Neural progenitor cell (in vitro differentiated cells): ENCODE measurements around the gene GNG12. TPM values are rescaled to one million over a fixed set of nuclear protein-coding genes. Genes with fewer than 3 reads are reported as not detected.

ENCODE experiments used
- DNase-seq: peaks from one replicate; pipeline ENCODE4 v3.0.0-alpha.2; 2016; ENCODE audit warnings: low spot score
- H2AFZ ChIP-seq: fragments of 200-600 bp; sonication (generic); replicated peaks from 2 replicates; pipeline ENCODE4 v1.6.1; 2016; ENCODE audit warnings: antibody characterized with exemption
- H3F3A ChIP-seq: fragments of 200-600 bp; sonication (generic); 2 replicates; pipeline ENCODE4 v1.6.1; 2016; ENCODE audit warnings: antibody characterized with exemption, low read depth
- H3K27ac ChIP-seq: fragments of 200-600 bp; sonication (generic); 2 replicates; pipeline ENCODE4 v1.5.1; 2016; ENCODE audit warnings: mild to moderate bottlenecking
- H3K27me3 ChIP-seq: fragments of 200-600 bp; sonication (generic); 2 replicates; pipeline ENCODE4 v1.6.1; 2016; ENCODE audit warnings: mild to moderate bottlenecking, moderate library complexity
- H3K36me3 ChIP-seq: fragments of 200-600 bp; sonication (generic); 2 replicates; pipeline ENCODE4 v1.5.1; 2016
- H3K4me1 ChIP-seq: fragments of 200-600 bp; sonication (generic); 2 replicates; pipeline ENCODE4 v1.6.1; 2016; ENCODE audit warnings: mixed run types
- H3K4me2 ChIP-seq: fragments of 200-600 bp; sonication (generic); 2 replicates; pipeline ENCODE4 v1.6.1; 2016
- H3K4me3 ChIP-seq: fragments of 200-600 bp; sonication (generic); 2 replicates; pipeline ENCODE4 v1.5.1; 2016
- H3K79me2 ChIP-seq: fragments of 200-600 bp; sonication (generic); 2 replicates; pipeline ENCODE4 v1.6.1; 2016; ENCODE audit warnings: low read depth
- H3K9ac ChIP-seq: fragments of 200-600 bp; sonication (generic); 2 replicates; pipeline ENCODE4 v1.6.1; 2016
- H3K9me3 ChIP-seq: fragments of 200-600 bp; sonication (generic); 2 replicates; pipeline ENCODE4 v1.5.1; 2016; ENCODE audit warnings: low read depth
- H4K20me1 ChIP-seq: fragments of 200-600 bp; sonication (generic); 2 replicates; pipeline ENCODE4 v1.6.1; 2016; ENCODE audit warnings: low read depth
- H3K27ac Mint-ChIP-seq: 3 replicates; pipeline ENCODE4 v1.8.0; 2021; ENCODE audit warnings: mixed read lengths
- H3K27me3 Mint-ChIP-seq: 2 replicates; pipeline ENCODE4 v1.8.0; 2022; ENCODE audit warnings: low read depth, mild to moderate bottlenecking, inconsistent platforms, moderate library complexity, mixed read lengths; ENCODE audit not compliant: insufficient read depth
- H3K36me3 Mint-ChIP-seq: 3 replicates; pipeline ENCODE4 v1.8.0; 2021; ENCODE audit warnings: mixed read lengths
- H3K4me1 Mint-ChIP-seq: 3 replicates; pipeline ENCODE4 v1.8.0; 2021; ENCODE audit warnings: mixed read lengths
- H3K4me3 Mint-ChIP-seq: 3 replicates; pipeline ENCODE4 v1.8.0; 2021; ENCODE audit warnings: mild to moderate bottlenecking, moderate library complexity, mixed read lengths
- H3K9me3 Mint-ChIP-seq: 3 replicates; pipeline ENCODE4 v1.8.0; 2020; ENCODE audit warnings: mixed read lengths
- EZH2 ChIP-seq: fragments of 200-600 bp; sonication (generic); IDR thresholded peaks from 2 replicates; pipeline ENCODE4 v1.6.1; 2017; ENCODE audit warnings: antibody characterized with exemption, mild to moderate bottlenecking, moderate library complexity
- EZH2phosphoT487 ChIP-seq: fragments of 200-600 bp; sonication (generic); IDR thresholded peaks from 2 replicates; pipeline ENCODE4 v1.6.1; 2017; ENCODE audit warnings: antibody characterized with exemption
- total RNA-seq: library from RNA; depleted of rRNA; stranded (reverse); fragments of >200 nt; gene quantifications from 2 replicates; pipeline ENCODE4 v1.2.3, GENCODE V29; 2015; ENCODE audit warnings: low replicate concordance
- TF ChIP-seq, protein P1 (sequence below): fragments of 200-600 bp; sonication (generic); IDR thresholded peaks from 2 replicates; pipeline ENCODE4 v1.5.1; 2017; ENCODE audit warnings: antibody characterized with exemption, mild to moderate bottlenecking

The GNG12 gene
- total RNA-seq, 1 donor from 2014 or later = 44.5 TPM

DNA sequence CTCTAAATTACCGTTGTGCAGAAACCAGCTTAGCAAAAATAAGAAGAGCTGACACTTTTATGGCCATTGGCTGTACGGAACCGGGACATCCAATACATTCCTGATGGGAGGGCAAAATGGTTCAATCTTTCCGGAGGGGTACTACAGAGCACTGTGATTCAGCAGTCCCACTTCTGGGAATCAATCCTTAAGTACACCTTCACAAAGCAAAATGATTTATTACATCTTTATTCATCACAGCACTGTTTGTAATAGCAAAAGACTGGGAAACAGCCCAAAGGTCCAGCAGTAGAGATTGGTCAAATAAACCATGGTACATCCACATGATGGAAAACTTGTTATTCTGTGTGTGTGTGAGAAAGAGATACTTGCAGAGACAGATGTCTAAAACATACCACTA is 9.7 kb downstream of the GNG12 start:
- H3K27me3 Mint-ChIP-seq = peaks cover 9% of the 10 kb centered on the region
- TF ChIP-seq EZH2 = no peak
- TF ChIP-seq EZH2phosphoT487 = no peak
- TF ChIP-seq, protein P1, sequence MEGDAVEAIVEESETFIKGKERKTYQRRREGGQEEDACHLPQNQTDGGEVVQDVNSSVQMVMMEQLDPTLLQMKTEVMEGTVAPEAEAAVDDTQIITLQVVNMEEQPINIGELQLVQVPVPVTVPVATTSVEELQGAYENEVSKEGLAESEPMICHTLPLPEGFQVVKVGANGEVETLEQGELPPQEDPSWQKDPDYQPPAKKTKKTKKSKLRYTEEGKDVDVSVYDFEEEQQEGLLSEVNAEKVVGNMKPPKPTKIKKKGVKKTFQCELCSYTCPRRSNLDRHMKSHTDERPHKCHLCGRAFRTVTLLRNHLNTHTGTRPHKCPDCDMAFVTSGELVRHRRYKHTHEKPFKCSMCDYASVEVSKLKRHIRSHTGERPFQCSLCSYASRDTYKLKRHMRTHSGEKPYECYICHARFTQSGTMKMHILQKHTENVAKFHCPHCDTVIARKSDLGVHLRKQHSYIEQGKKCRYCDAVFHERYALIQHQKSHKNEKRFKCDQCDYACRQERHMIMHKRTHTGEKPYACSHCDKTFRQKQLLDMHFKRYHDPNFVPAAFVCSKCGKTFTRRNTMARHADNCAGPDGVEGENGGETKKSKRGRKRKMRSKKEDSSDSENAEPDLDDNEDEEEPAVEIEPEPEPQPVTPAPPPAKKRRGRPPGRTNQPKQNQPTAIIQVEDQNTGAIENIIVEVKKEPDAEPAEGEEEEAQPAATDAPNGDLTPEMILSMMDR = no peak
- no peak for DNase-seq
- Histone ChIP-seq H3K4me2 (no peak overlapping the region), H3F3A (no peaks in the 10 kb centered on the region), H3K4me3 (no peak overlapping the region), H3K9me3 (no peaks in the 10 kb centered on the region), H3K4me1 (no peaks in the 10 kb centered on the region), H3K79me2 (peaks cover 4% of the 10 kb centered on the region), H4K20me1 (no peaks in the 10 kb centered on the region), H2AFZ (no peak overlapping the region), H3K27me3 (no peaks in the 10 kb centered on the region), H3K36me3 (no peaks in the 10 kb centered on the region), H3K9ac (no peak overlapping the region), H3K27ac (no peak overlapping the region)
- H3K9me3 Mint-ChIP-seq = peaks cover 4% of the 10 kb centered on the region
- peaks cover 25% of the 10 kb centered on the region for H3K36me3 Mint-ChIP-seq
- H3K27ac Mint-ChIP-seq = no peak overlapping the region
- H3K4me3 Mint-ChIP-seq = no peak overlapping the region
- peaks cover 9% of the 10 kb centered on the region for H3K4me1 Mint-ChIP-seq

DNA sequence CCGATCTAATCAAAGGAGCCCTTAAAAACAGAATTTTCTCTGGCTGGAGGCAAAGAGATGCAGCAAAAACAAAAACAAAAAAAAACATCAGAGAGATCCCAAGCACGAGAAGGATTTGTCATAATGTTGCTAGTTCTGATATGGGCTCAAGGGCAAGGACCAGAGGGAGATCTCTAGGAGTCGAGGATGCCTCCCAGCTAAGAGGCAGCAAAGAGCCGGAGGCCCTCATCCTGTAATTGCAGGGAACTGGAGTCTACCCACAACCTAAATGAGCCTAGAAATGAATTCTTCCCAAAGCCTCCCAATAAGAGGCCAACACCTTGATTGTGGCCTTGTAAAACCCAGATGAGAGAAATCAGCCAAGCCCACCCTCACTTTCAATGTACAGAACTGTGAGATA is 12.0 kb downstream of the GNG12 start:
- peaks cover 14% of the 10 kb centered on the region for H3K36me3 Mint-ChIP-seq
- H3K27ac ChIP-seq = no peak overlapping the region
- no peak overlapping the region for H3K4me3 Mint-ChIP-seq
- H3K4me3 ChIP-seq = no peak overlapping the region
- H3K9me3 ChIP-seq = no peaks in the 10 kb centered on the region
- H3F3A ChIP-seq = no peaks in the 10 kb centered on the region
- no peak overlapping the region for H2AFZ ChIP-seq
- H3K27me3 Mint-ChIP-seq = peaks cover 4% of the 10 kb centered on the region
- H3K4me1 Mint-ChIP-seq = peaks cover 5% of the 10 kb centered on the region
- TF ChIP-seq EZH2 = no peak
- TF ChIP-seq, protein P1 = no peak
- H3K79me2 ChIP-seq = no peaks in the 10 kb centered on the region
- DNase-seq = no peak
- no peaks in the 10 kb centered on the region for H3K9me3 Mint-ChIP-seq
- no peak overlapping the region for H3K27ac Mint-ChIP-seq
- H4K20me1 ChIP-seq = no peaks in the 10 kb centered on the region
- no peak overlapping the region for H3K4me2 ChIP-seq
- H3K27me3 ChIP-seq = no peaks in the 10 kb centered on the region
- H3K4me1 ChIP-seq = peaks cover 3% of the 10 kb centered on the region
- H3K36me3 ChIP-seq = no peaks in the 10 kb centered on the region
- H3K9ac ChIP-seq = no peak overlapping the region

DNA sequence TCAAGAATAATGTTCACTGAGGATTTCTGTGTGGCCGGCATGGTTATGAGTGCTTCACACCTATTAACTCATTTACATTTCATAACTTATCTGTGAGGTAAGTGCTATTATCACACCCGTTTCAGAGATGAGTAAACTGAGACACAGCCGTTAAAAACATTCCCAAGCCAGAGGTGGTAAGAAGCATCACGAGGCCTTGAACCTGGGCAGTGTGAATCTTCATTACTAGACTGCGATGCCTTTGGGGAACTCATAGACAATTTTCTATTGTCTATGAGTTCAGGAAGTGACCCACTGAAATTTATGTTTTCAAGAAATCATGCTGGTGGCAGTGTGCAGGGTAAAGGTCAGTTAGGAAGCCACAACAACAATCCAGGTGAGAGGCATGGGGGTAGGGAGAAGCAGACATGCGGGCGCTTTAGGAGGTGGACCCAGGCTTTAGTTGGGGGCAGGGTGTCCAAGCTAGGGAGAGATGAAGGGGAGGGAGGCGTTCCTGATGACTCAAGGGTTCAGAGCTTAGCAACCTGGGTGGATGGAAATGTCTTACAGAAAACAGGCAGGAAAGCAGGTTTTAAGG is 14.5 kb downstream of the GNG12 start:
- H3K27me3 Mint-ChIP-seq = no peaks in the 10 kb centered on the region
- H3K9me3 ChIP-seq = no peaks in the 10 kb centered on the region
- H3K36me3 ChIP-seq = no peaks in the 10 kb centered on the region
- DNase-seq = no peak
- no peaks in the 10 kb centered on the region for H3K27me3 ChIP-seq
- H2AFZ ChIP-seq = no peak overlapping the region
- H3F3A ChIP-seq = no peaks in the 10 kb centered on the region
- H3K9ac ChIP-seq = no peak overlapping the region
- H3K79me2 ChIP-seq = no peaks in the 10 kb centered on the region
- no peak overlapping the region for H3K27ac ChIP-seq
- peaks cover 1% of the 10 kb centered on the region for H3K9me3 Mint-ChIP-seq
- TF ChIP-seq, protein P1 = no peak
- no peak for TF ChIP-seq EZH2phosphoT487
- TF ChIP-seq EZH2 = no peak
- H3K4me3 Mint-ChIP-seq = no peak overlapping the region
- H4K20me1 ChIP-seq = no peaks in the 10 kb centered on the region
- H3K4me1 Mint-ChIP-seq = peaks cover 8% of the 10 kb centered on the region
- no peak overlapping the region for H3K4me3 ChIP-seq
- H3K4me1 ChIP-seq = peaks cover 9% of the 10 kb centered on the region
- peaks cover 17% of the 10 kb centered on the region for H3K36me3 Mint-ChIP-seq
- no peak overlapping the region for H3K27ac Mint-ChIP-seq
- H3K4me2 ChIP-seq = no peak overlapping the region
